Measurements from ENCODE around the gene PRRC2A.
A peak's percentile ranks its signal among the peaks of the same experiment; 100 is the strongest.

The PRRC2A gene

DNA sequence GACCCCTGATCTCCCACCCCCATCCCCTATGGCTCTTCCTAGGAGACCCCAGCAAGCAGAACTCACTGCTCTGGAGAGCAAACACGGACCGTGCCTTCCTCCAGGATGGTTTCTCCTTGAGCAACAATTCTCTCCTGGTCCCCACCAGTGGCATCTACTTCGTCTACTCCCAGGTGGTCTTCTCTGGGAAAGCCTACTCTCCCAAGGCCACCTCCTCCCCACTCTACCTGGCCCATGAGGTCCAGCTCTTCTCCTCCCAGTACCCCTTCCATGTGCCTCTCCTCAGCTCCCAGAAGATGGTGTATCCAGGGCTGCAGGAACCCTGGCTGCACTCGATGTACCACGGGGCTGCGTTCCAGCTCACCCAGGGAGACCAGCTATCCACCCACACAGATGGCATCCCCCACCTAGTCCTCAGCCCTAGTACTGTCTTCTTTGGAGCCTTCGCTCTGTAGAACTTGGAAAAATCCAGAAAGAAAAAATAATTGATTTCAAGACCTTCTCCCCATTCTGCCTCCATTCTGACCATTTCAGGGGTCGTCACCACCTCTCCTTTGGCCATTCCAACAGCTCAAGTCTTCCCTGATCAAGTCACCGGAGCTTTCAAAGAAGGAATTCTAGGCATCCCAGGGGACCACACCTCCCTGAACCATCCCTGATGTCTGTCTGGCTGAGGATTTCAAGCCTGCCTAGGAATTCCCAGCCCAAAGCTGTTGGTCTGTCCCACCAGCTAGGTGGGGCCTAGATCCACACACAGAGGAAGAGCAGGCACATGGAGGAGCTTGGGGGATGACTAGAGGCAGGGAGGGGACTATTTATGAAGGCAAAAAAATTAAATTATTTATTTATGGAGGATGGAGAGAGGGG lies 47.0 kb upstream of the PRRC2A start (continued):
- TF ChIP-seq, protein P1, sequence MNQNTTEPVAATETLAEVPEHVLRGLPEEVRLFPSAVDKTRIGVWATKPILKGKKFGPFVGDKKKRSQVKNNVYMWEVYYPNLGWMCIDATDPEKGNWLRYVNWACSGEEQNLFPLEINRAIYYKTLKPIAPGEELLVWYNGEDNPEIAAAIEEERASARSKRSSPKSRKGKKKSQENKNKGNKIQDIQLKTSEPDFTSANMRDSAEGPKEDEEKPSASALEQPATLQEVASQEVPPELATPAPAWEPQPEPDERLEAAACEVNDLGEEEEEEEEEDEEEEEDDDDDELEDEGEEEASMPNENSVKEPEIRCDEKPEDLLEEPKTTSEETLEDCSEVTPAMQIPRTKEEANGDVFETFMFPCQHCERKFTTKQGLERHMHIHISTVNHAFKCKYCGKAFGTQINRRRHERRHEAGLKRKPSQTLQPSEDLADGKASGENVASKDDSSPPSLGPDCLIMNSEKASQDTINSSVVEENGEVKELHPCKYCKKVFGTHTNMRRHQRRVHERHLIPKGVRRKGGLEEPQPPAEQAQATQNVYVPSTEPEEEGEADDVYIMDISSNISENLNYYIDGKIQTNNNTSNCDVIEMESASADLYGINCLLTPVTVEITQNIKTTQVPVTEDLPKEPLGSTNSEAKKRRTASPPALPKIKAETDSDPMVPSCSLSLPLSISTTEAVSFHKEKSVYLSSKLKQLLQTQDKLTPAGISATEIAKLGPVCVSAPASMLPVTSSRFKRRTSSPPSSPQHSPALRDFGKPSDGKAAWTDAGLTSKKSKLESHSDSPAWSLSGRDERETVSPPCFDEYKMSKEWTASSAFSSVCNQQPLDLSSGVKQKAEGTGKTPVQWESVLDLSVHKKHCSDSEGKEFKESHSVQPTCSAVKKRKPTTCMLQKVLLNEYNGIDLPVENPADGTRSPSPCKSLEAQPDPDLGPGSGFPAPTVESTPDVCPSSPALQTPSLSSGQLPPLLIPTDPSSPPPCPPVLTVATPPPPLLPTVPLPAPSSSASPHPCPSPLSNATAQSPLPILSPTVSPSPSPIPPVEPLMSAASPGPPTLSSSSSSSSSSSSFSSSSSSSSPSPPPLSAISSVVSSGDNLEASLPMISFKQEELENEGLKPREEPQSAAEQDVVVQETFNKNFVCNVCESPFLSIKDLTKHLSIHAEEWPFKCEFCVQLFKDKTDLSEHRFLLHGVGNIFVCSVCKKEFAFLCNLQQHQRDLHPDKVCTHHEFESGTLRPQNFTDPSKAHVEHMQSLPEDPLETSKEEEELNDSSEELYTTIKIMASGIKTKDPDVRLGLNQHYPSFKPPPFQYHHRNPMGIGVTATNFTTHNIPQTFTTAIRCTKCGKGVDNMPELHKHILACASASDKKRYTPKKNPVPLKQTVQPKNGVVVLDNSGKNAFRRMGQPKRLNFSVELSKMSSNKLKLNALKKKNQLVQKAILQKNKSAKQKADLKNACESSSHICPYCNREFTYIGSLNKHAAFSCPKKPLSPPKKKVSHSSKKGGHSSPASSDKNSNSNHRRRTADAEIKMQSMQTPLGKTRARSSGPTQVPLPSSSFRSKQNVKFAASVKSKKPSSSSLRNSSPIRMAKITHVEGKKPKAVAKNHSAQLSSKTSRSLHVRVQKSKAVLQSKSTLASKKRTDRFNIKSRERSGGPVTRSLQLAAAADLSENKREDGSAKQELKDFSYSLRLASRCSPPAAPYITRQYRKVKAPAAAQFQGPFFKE (tag by site-specific recombination; IDR thresholded peaks at IDR 0.05; ENCODE audit: borderline replicate concordance): no peak
- no peak for TF ChIP-seq ZNF404 (tag by site-specific recombination; IDR thresholded peaks at IDR 0.05)
- TF ChIP-seq ZNF274 (IDR thresholded peaks at IDR 0.05; ENCODE audit: low read length): no peak
- no peak for TF ChIP-seq ZNF274 (tag by site-specific recombination; IDR thresholded peaks at IDR 0.05; ENCODE audit: borderline replicate concordance)
- no peak for TF ChIP-seq ZBTB1 (tag by site-specific recombination; IDR thresholded peaks at IDR 0.05)
- TF ChIP-seq ZNF558 (tag by site-specific recombination; IDR thresholded peaks at IDR 0.05): no peak
- TF ChIP-seq ZNF501 (tag by site-specific recombination; IDR thresholded peaks at IDR 0.05): no peak
- no peak for TF ChIP-seq ZNF426 (tag by site-specific recombination; IDR thresholded peaks at IDR 0.05)
- TF ChIP-seq ZNF266 (tag by site-specific recombination; IDR thresholded peaks at IDR 0.05; ENCODE audit: low read depth): no peak
- no peak for TF ChIP-seq GLI2 (tag by site-specific recombination; IDR thresholded peaks at IDR 0.05; ENCODE audit: borderline replicate concordance, low read depth)
- TF ChIP-seq ZNF133 (tag by site-specific recombination; IDR thresholded peaks at IDR 0.05): no peak
- TF ChIP-seq ZNF155 (tag by site-specific recombination; IDR thresholded peaks at IDR 0.05): no peak
- no peak for TF ChIP-seq ZNF510 (tag by site-specific recombination; IDR thresholded peaks at IDR 0.05; ENCODE audit: insufficient replicate concordance)

DNA sequence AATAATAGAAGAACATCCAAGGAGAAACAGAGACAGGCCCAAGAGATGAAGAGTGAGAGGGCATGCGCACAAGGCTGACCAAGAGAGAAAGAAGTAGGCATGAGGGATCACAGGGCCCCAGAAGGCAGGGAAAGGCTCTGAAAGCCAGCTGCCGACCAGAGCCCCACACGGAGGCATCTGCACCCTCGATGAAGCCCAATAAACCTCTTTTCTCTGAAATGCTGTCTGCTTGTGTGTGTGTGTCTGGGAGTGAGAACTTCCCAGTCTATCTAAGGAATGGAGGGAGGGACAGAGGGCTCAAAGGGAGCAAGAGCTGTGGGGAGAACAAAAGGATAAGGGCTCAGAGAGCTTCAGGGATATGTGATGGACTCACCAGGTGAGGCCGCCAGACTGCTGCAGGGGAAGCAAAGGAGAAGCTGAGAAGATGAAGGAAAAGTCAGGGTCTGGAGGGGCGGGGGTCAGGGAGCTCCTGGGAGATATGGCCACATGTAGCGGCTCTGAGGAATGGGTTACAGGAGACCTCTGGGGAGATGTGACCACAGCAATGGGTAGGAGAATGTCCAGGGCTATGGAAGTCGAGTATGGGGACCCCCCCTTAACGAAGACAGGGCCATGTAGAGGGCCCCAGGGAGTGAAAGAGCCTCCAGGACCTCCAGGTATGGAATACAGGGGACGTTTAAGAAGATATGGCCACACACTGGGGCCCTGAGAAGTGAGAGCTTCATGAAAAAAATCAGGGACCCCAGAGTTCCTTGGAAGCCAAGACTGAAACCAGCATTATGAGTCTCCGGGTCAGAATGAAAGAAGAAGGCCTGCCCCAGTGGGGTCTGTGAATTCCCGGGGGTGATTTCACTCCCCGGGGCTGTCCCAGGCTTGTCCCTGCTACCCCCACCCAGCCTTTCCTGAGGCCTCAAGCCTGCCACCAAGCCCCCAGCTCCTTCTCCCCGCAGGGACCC lies 46.1 kb upstream of the PRRC2A start:
- Histone ChIP-seq H3K27ac (ENCODE audit: extremely low read depth, low read depth, low read length) (no peak overlapping the region), H3K36me3 (ENCODE audit: control insufficient read depth in 2 of 2, insufficient read depth in 1 of 2, low read length in 2 of 2) (no peaks in the 10 kb centered on the region), H3K4me1 (ENCODE audit: control insufficient read depth, insufficient read depth, low read length) (no peaks in the 10 kb centered on the region), H3K9me3 (ENCODE audit: control insufficient read depth, insufficient read depth, low read depth, low read length) (no peaks in the 10 kb centered on the region), H3K4me3 (ENCODE audit: low read depth, low read length) (no peak overlapping the region)
- POLR2A ChIA-PET: interaction anchor here (1.3 to 1.4 kb wide), 3 partner anchors 8 to 48 kb away, joined by 3 to 4 read pairs (median 3); partner anchors contain the start of gene LTB
- CTCF ChIA-PET: interaction anchor here (1.0 to 18.7 kb wide), 9 partner anchors 10 to 78 kb away, joined by 3 to 518 read pairs (median 4); partner anchors contain the start of genes ATP6V1G2, LST1 and NCR3
- TF ChIP-seq KLF8 (tag by site-specific recombination; IDR thresholded peaks at IDR 0.05) (no peak), GLIS2 (tag by site-specific recombination; IDR thresholded peaks at IDR 0.05) (0 out of 2 replicates have a peak, but pooled peaks have one; percentile 9), ZNF394 (tag by site-specific recombination; IDR thresholded peaks at IDR 0.05; ENCODE audit: borderline replicate concordance) (peak; percentile 19; the same call in 1 of the 2 replicates), ZNF514 (tag by site-specific recombination; IDR thresholded peaks at IDR 0.05) (no peak), TCF7L2 (IDR thresholded peaks at IDR 0.05; ENCODE audit: borderline replicate concordance, low read depth, low read length) (no peak), PRDM1 (tag by site-specific recombination; IDR thresholded peaks at IDR 0.05) (no peak), ZNF266 (tag by site-specific recombination; IDR thresholded peaks at IDR 0.05; ENCODE audit: low read depth) (no peak)
- TF ChIP-seq, protein P2, sequence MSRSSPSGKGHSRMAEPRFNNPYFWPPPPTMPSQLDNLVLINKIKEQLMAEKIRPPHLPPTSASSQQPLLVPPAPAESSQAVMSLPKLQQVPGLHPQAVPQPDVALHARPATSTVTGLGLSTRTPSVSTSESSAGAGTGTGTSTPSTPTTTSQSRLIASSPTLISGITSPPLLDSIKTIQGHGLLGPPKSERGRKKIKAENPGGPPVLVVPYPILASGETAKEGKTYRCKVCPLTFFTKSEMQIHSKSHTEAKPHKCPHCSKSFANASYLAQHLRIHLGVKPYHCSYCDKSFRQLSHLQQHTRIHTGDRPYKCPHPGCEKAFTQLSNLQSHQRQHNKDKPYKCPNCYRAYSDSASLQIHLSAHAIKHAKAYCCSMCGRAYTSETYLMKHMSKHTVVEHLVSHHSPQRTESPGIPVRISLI (tag by site-specific recombination; IDR thresholded peaks at IDR 0.05): no peak
- TF ChIP-seq, protein P3, sequence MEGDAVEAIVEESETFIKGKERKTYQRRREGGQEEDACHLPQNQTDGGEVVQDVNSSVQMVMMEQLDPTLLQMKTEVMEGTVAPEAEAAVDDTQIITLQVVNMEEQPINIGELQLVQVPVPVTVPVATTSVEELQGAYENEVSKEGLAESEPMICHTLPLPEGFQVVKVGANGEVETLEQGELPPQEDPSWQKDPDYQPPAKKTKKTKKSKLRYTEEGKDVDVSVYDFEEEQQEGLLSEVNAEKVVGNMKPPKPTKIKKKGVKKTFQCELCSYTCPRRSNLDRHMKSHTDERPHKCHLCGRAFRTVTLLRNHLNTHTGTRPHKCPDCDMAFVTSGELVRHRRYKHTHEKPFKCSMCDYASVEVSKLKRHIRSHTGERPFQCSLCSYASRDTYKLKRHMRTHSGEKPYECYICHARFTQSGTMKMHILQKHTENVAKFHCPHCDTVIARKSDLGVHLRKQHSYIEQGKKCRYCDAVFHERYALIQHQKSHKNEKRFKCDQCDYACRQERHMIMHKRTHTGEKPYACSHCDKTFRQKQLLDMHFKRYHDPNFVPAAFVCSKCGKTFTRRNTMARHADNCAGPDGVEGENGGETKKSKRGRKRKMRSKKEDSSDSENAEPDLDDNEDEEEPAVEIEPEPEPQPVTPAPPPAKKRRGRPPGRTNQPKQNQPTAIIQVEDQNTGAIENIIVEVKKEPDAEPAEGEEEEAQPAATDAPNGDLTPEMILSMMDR (tag by site-specific recombination; IDR thresholded peaks at IDR 0.05): 0 out of 2 replicates have a peak, but pooled peaks have one; percentile 21
- TF ChIP-seq, protein P4, sequence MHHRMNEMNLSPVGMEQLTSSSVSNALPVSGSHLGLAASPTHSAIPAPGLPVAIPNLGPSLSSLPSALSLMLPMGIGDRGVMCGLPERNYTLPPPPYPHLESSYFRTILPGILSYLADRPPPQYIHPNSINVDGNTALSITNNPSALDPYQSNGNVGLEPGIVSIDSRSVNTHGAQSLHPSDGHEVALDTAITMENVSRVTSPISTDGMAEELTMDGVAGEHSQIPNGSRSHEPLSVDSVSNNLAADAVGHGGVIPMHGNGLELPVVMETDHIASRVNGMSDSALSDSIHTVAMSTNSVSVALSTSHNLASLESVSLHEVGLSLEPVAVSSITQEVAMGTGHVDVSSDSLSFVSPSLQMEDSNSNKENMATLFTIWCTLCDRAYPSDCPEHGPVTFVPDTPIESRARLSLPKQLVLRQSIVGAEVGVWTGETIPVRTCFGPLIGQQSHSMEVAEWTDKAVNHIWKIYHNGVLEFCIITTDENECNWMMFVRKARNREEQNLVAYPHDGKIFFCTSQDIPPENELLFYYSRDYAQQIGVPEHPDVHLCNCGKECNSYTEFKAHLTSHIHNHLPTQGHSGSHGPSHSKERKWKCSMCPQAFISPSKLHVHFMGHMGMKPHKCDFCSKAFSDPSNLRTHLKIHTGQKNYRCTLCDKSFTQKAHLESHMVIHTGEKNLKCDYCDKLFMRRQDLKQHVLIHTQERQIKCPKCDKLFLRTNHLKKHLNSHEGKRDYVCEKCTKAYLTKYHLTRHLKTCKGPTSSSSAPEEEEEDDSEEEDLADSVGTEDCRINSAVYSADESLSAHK (tag by site-specific recombination; IDR thresholded peaks at IDR 0.05): no peak
